Iris pigment epithelial cell (primary cell): ENCODE results near the gene FRS3.
"Not testable (repeated sequence)": the region's sequence is repeated elsewhere in the genome, so short reads cannot be mapped to it uniquely, and the experiment has no call there.

Experiments used
- DNase-seq: peaks from one replicate; pipeline ENCODE4 v3.0.0-alpha.2; 2011; ENCODE audit warnings: low read depth

FRS3 gene, protein sequence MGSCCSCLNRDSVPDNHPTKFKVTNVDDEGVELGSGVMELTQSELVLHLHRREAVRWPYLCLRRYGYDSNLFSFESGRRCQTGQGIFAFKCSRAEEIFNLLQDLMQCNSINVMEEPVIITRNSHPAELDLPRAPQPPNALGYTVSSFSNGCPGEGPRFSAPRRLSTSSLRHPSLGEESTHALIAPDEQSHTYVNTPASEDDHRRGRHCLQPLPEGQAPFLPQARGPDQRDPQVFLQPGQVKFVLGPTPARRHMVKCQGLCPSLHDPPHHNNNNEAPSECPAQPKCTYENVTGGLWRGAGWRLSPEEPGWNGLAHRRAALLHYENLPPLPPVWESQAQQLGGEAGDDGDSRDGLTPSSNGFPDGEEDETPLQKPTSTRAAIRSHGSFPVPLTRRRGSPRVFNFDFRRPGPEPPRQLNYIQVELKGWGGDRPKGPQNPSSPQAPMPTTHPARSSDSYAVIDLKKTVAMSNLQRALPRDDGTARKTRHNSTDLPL

DNA sequence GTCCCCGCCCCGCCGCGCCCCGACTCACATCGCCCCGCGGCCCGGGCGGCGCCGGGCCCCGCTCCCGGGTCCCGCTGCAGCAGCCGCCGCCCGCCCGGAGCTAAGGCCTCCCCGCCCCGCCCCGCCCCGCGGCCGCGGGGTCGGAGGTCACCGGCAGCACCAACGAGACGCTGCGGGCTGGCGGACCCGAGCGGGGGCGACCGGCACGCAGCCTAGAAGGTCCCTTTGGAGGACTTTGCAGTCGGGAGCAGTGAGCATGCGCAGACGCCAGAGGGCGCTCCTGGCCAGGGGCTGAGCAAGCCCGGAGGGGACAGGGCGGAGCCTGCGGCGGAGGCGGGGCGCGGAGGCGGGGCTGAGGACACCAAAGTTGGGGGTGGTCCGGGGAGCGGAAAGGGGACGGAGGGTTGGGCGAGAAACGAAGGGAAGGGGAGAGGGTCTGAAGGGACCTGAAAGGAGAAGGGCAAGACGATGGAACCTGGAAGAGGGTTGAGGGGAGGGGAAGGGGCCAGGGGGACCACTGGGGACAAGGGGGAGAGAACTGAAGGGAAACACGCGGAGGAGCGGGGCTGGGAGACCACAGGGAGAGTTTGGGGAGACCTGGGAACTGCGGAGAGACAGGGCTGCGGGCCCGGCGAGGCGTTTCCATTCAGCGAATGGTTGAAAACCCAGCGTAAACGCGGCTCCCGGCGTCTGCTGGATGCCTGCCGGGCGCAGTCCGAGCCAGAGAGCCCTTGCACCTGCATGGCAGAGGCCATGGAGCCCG is at the start of gene FRS3:
FRS3 (minus strand) TSS at position 113 of the 763 bp plus-strand sequence. CDS start 2,913 bp downstream, outside the sequence.
- peak; percentile 89 for DNase-seq

DNA sequence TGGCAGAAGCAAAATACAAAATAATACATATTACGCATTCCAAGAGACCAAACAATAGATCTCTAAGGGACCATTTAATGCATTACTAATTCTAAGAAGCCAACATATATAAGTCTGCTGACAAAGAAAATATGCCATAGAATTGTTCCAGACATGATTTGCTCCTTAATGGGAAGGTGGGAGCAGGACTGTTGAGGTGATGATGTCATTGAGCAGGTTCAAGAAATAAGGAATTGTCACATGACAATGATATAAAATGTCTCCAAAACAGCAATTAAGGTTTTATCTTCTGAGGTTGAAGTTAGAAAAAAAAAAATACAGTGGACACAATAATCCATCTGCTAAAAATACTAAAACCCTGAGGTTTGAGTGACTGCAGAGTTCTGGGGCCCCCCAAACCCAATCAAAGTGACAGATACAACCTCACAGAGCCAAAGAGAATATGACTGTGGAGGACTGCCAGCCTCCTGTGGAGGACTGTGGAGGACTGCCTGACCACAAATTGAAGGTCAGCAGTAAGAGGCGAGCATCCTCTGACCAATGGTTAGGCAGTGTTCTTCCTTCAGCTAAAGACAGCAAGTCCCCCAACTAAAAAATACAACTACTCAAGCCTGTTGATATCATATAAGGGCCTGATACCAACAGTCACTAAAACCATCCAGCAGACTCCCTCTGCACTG is 46.8 kb upstream of the FRS3 start:
- no peak for DNase-seq

DNA sequence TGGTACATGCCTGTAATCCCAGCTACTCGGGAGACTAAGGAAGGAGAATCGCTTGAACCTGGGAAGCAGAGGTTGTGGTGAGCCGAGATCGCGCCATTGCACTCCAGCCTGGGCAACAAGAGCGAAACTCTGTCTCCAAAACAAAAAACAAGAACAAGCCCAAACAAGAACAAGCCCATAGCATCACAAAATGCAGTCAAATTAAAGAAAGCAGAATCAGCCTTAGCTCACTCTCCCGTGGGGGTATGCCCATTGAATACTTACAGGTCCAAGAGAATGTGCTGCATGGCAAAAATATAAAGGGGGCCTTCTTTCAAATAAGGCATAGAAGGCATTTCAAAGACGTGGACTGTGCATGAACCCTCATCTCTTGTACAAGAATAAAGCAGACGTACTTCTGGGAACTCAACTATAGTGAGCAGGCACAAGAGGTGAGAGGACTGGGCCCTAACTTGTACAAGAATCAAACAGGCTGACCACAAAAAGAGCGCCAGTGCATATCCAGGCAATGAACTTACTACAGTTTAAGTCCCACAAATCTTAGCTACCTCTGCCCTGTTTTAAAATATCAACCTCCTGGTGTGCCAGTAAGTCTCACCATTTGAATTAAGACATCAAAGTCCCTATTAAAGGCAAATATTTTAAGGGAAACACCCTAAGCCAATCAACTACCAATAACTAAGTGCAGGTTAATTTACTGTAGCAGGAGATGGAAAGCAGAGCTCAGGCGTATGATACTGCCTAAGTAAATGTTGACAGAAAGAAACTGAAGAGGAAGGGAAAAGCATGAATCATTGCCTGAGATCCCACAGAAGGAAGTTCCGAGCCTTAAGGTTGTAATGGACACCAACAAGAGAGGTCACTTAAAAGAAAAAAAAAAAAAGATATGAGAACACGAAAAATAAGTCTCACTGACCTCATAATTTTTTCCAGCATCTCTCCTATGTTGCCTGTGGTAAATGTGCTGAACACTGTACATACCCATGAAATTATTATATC is 45.2 kb upstream of the FRS3 start:
- peak; percentile 93 for DNase-seq

DNA sequence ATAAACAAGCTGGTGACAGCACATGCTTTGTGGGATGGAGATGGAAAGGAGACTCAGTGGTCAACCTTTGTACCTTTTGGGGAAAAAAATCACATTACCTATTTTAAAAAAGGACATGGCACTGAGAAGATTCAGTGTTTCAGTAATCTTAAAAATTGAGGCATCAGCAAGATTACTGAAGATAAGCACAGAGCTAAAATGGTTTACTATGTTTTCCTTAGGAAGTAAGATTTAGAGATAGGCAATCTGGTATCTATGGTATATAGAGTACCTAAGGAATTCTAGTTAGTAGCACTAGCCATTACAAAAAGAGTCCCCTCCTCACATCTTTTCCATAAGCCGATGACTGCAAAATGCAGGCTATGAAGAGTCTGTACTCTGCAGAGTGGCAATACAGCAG is 43.5 kb upstream of the FRS3 start:
- no peak for DNase-seq

DNA sequence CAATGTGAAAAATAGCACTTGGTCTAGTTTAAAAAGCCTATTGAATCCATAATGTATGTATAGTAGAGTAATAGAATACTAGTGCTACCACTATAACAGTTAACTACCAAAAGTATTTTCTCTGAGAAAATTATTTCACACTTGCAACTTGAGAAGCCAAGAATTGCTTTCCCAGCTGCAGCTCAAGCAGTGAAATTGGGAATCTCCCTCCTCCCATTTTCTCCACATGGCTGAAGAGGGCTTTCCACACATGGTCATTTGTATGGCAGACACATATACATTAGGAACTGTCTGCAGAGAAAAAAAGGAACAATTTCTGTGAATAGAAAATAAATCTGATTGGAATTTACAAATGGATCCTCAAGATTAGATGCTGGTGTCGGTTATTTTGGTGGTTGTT is 42.3 kb upstream of the FRS3 start:
- no peak for DNase-seq

DNA sequence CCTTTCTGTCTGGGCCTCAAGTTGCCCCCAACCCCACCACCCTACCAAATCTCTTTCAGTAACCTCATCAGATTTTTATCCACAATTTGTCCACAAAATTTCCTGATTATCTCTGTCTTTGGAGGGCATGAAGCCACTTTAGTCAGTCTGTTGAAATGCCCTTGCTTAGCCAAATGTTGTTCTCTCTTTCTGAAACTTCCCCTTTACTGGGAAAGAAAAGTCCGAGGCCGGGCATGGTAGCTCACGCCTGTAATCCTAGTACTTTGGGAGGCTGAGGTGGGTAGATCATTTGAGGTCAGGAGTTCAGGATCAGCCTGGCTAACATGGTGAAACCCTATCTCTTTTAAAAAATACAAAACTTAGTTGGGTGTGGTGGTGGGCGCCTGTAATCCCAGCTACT is 41.6 kb upstream of the FRS3 start:
- no peak for DNase-seq

DNA sequence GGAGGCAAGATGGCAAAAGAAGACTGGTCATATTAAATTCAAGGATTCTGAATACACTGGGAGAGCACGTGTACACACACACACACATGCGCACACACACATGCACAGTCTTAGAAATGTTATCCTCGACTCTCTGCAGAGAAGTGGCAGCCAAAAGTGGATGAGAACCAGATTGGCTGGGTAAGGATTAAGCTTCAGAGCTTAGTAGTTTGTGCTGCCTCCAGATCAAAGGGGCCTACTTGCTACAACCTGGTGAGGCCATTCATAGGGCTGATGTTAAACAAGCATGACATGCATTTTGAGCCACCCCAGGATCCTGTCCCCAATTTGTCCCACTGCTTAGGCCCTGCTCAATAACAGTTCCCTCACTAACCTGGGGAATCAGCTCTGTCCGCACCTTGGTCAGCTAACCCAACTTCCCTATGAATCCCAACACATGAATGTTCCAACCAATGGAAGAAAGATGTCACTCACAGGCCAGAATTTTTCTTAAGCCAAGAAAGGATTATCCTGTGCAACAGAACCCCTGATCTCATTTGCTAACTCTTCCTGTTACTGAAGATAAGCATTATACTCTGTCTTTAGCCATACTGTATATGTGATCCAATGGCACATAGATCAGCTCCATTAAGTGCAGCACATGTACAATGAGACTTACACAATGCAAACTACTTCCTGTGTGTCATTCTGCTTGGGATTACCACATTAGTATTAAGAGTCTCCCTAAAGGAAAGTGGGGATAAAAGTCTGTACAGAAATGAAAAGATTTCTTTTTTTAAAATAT is 38.8 kb upstream of the FRS3 start:
- peak; percentile 67 for DNase-seq

DNA sequence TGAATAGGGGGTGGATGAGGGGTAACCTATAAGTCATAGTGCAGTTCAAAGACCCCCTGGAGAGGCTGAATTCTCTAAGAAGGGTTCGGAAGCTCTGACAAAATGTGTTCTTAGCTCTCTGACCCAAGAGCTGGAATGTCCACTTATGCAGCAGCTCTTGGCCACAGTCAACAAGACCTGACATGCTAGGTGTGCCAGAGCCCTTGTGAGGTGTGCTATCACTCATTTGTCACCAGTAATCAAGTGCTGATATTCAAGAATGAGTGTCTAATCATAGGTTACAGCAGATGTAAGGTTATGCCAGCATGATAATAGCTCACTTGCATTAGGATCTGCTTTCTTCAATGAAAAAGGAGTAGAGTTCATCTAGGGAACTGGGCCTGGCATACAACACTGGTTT is 35.9 kb upstream of the FRS3 start:
- DNase-seq, result no peak

DNA sequence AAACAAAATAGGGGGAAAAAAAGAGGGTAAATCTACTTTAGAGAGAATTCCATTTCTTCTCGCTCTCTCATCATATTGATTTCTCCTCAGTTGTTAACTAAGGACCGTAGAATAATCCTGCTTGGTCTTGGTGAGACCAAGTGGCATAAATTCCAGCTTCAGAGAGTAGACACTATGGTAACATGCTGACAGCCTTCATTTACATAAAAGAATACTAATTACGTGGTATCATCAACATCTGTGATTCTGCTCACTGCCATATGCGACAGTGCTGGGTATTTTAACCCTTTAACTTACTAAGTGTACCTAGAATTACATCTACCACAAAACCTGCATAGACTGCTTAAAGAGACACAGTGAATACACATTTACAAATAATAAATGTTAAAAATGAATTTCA is 34.9 kb upstream of the FRS3 start:
- DNase-seq, result no peak

DNA sequence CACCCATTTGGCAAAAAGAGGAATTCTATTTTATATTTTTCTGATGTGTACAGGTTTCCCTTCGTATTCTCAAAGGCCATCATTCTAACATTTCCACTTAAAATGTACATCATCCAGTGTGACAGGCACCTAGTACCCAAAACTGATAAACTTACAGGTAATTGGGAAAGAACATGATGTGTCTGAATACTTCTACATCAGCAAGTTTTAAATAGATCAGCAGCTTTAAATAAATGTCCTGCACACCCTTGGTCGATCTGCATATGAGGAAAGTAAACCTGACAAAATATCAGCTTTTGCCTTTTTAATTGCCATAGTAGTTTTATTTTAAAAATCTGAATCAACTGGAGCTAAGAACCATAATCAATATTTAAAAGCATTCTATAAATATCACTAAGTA is 34.3 kb upstream of the FRS3 start:
- DNase-seq, result no peak

DNA sequence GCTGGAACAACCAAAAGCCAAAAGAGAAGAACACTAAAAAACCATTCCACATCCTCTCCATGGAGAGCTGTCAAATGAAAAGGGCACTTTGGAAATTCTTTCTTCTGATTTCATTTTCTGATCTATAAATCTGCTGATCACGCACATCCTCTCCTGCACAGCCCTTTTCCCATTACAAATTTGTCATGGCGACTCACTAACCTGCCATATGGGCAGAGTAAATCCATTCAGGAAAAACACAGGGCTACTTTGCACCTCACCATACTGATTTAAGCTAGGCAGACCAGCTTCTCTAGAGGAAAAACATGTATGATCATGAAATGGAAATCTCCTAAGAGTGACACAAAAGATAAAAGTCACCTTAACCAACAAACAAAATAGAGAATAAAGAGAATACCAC is 33.8 kb upstream of the FRS3 start:
- DNase-seq, result no peak

DNA sequence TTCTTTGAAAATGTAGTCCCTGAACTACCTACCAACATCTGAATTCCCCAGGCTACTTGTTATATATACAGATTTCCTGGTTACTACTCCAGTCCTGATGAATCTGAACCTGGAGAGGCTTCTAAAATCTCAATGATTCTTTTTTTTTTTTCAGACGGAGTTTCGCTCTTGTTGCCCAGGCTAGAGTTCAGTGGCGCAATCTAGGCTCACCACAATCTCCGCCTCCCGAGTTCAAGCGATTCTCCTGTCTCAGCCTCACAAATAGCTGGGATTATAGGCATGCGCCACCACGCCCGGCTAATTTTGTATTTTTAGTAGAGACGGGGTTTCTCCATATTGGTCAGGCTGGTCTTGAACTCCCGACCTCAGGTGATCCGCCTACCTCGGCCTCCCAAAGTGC is 32.2 kb upstream of the FRS3 start:
- DNase-seq, result not testable (repeated sequence)

DNA sequence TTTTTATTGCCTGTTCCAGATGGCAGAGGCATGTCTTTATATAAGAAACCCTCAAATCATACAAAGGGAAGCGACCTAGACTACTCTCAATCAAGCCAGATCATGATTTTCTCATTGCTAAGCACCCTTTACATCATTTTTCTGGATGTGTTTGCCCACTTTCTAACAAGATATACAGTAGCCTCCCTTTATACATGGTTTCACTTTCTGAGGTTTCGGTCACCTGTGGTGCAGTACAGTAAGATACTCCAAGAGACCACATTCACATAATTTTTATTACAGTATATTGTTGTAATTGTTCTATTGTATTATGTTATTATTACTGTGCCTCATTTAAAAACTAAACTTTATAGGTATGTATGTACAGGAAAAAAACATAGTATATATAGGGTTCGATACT is 31.4 kb upstream of the FRS3 start:
- DNase-seq, result no peak

DNA sequence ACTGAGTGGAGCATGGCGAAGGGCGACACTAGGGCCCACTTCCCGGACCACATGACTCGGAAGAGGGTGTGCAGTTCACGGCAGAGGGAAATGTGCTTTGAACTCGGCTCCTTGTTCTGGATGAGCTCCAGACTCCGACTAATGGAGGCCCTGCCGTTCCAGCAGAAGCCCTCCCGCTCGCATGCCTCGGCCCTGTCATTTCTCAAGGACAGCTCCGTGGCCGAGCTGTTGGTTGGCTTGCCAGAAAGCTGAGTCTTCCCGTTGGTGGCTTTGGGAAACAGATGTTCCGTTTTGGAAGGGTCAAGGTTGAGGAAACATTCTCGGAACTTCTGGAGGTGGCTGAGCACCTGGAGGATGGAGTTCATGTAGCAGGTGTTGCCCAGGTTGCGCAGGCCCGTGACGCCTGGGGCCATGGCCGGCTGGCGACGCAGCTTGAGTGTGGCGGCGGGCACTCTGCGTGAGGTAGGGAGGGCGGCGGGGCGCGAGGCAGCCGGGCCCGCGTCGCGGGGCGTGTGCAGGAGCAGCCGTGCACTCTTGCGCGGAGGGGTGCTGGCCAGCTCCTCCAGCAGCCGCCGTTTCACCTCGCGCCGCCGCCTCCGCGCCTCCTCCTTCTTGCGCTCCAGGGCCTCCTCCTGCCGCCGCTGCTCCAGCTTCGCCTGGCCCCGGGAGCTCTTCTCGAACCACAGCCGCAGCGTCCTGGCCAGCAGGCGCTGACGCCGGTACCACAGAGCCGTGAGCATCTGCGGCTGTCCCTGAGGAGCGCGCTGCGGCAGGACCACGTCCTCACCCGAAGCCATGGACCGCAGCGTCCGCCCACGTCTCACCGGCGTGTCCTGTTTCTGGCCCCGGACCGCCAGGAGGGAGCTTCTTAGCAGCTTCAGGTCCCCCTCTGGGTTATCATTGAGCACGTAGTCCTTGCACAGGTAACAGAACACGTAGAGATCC is 26.4 kb upstream of the FRS3 start:
- no peak for DNase-seq

DNA sequence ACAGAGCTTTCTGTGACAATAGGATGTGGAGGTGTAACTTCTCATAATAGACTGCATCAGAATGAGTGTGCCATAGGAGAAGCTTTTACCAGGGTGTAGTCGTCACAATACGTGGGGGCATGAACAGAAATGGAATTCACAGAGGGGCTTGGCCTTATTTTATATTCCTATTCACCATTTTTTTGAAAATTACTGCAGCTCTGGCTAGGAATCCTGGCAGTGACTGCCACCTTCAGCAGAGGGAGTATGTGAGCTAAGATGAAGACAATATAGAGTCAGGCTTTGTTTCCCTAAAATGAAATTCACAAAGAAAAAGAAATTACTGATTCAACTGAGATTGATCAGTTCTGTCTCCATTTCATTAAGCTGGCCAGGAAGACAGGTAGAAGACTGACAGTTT is 21.7 kb upstream of the FRS3 start:
- peak; percentile 43 for DNase-seq

DNA sequence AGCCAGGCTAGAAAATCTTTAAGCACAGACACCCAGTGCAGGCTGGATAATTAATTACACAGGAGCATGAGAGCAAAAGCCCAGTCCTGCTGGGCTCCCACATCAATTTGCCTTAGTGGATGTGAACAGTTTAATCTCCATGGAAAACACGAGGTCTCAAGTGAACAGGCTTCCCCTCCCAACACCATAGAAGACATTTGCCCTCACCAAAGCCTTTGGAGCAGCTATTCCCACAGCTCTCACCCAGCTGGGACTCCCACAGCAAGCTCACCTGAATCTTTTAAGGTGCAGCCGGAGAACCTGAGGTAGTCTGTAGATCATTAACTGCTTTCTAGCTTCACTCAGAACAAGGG is 19.8 kb upstream of the FRS3 start:
- no peak for DNase-seq

DNA sequence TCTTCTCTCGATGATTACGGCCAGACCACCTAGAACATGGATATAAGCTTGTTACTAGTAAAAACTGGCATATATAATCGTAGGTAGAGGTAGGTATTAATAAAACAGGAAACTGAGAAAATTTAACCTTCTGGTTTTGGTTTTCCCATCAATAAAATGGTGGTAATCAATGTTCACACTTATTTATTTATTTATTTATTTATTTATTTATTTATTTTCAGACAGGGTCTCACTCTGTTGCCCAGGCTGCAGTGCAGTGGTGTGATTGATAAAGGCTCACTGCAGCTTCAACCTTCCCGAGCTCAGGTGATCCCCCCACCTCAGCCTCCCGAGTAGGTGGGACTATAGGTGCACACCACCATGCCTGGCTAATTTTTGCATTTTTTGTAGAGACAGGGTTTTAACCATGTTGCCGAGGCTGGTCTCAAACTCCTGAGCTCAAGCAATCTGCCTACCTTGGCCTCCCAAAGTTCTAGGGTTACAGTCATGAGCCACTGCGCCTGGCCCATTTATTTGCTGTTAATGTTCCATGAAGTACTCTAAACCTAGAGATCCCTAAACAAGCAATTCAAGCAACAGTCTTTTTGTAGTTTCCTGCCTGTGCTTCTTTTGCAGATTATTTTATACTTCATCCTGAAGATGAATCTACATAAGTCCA is 19.3 kb upstream of the FRS3 start:
- no peak for DNase-seq

DNA sequence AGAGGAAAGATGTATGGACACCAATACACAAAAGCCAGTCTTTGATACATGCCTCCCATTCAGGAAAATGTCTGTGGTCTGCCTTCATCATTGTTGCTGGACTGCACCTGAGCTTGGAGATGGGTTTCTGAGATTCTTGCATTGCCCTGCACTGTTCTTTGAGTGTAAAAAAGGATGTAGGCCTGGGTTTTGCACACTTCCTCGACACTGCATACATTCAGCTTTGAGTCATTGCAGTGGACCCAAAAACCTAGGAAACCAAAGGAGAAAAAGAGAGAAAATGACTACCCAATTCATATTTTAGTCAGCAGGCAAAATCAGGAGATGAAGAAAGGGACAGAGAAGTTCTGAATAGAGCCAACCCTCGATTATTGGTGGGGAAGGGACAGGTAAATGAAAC is 16.8 kb upstream of the FRS3 start:
- DNase-seq, result no peak

DNA sequence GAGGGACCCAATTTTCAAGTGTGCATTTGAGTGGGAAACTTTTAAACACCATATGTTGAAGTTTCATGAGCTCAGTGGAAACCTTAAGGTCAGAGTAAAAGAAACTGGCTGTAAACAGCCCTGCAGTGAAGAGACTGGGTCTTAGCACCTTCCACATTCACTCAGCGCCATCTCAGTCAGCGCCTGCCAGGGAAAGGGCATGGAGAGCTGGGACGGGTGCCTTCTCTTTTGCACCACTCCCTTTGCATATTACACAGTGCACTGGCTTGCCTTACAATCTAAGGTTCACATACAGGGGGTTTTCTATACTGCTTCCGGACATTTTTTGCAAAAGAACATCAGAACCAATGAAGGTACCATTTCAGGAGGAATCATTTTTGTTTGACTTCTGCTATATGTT is 12.3 kb upstream of the FRS3 start:
- no peak for DNase-seq
